Choroid plexus epithelial cell (primary cell): ENCODE results near the gene DPEP1.

ENCODE experiments used
- DNase-seq: peaks from one replicate; pipeline ENCODE4 v3.0.0-alpha.2; 2010; ENCODE audit warnings: low read depth
- H3K4me3 ChIP-seq: 2 replicates; pipeline ENCODE4 v1.5.1; 2011; ENCODE audit warnings: low read depth, mild to moderate bottlenecking, control low read depth, low read length, moderate library complexity
- CTCF ChIP-seq: conservative IDR thresholded peaks from 2 replicates; pipeline ENCODE4 v1.5.1; 2011; ENCODE audit warnings: low read depth, mild to moderate bottlenecking, control low read depth, inconsistent platforms, low read length, moderate library complexity

The DPEP1 gene

GRCh38 chr16:89575247-89576152 lies 37.9 kb upstream of the DPEP1 start, which contains the start of gene CPNE7:
CPNE7 (plus strand) TSS chr16:89575758; CDS start chr16:89575898, 140 bp downstream.
- H3K4me3 ChIP-seq, result peak within 1 kb of the TSS; percentile 71
- no peak for DNase-seq
- TF ChIP-seq CTCF, result no peak

- peak overlapping the region; percentile 71 for H3K4me3 ChIP-seq
- no peak for DNase-seq
- TF ChIP-seq CTCF, result no peak
Measured at GRCh38 chr16:89576153-89577054, 37.0 kb upstream of the DPEP1 start.

GRCh38 chr16:89577055-89577759 lies 36.2 kb upstream of the DPEP1 start:
- peak; percentile 36 for DNase-seq
- no peak for TF ChIP-seq CTCF
- peak overlapping the region; percentile 71 for H3K4me3 ChIP-seq

- no peak for DNase-seq
- no peak for TF ChIP-seq CTCF
- H3K4me3 ChIP-seq, result no peak overlapping the region
Measured at GRCh38 chr16:89579351-89579750, 34.1 kb upstream of the DPEP1 start.

- no peak overlapping the region for H3K4me3 ChIP-seq
- no peak for TF ChIP-seq CTCF
- DNase-seq, result peak; percentile 99
Measured at GRCh38 chr16:89581045-89581695, 32.3 kb upstream of the DPEP1 start.
